Right cardiac atrium (tissue), 5 donors: Measurements from ENCODE around the gene MARCHF7. TPM values are rescaled to one million over a fixed set of nuclear protein-coding genes. Genes with fewer than 3 reads are reported as not detected.
A peak's percentile ranks its signal among the peaks of the same experiment; 100 is the strongest.

Source experiments
- ATAC-seq, 2 donors: fragments of 200-7000 bp; cut with Tn5 transposase; one replicate each; pipeline versions ENCODE4 v1.8.0 to v1.9.1; 2020; ENCODE audit warnings: moderate library complexity in 2 of 2, mild to moderate bottlenecking in 1 of 2
- DNase-seq, 3 donors: peaks; one replicate each; pipeline ENCODE4 v3.0.0-alpha.2; 2020
- H3K27ac ChIP-seq: one replicate; pipeline ENCODE4 v1.5.1; 2013; ENCODE audit warnings: mild to moderate bottlenecking, low read length, control low read depth, moderate library complexity
- H3K27me3 ChIP-seq: one replicate; pipeline ENCODE4 v1.6.1; 2013; ENCODE audit not compliant: control insufficient read depth, insufficient read depth
- H3K4me1 ChIP-seq: one replicate; pipeline ENCODE4 v1.6.1; 2013; ENCODE audit warnings: low read length; ENCODE audit not compliant: control insufficient read depth, insufficient read depth
- H3K4me3 ChIP-seq: one replicate; pipeline ENCODE4 v1.5.1; 2013; ENCODE audit warnings: low read length, control low read depth
- H3K9me3 ChIP-seq: one replicate; pipeline ENCODE4 v1.6.1; 2013; ENCODE audit warnings: low read length; ENCODE audit not compliant: control insufficient read depth
- WGBS: extraction: QIAGEN DNeasy Blood & Tissue Kit; methylation state at CpG from one replicate; pipeline ENCODE4 v1.1.7; 2013; 5-methylcytosine and 5-hydroxymethylcytosine counted together
- intact Hi-C, 4 donors: fragments of 100-400 bp; cut with DNase I; formaldehyde crosslinking; loops; one replicate each; pipeline versions ENCODE4 v1.11.0 to v1.14.0; 2022 to 2023
- polyA plus RNA-seq: library from polyadenylated mRNA; stranded (reverse); fragments of 200-250 nt; gene quantifications from one replicate; pipeline ENCODE4 v1.2.3, GENCODE V29; 2013
- total RNA-seq, 4 donors: library from RNA; stranded (reverse); fragmentation: NEBNext Ultra II Directional; extraction: Animal tissue kit (Norgen Biotek cat#: 25700); gene quantifications; one replicate each; pipeline ENCODE4 v1.2.1, GENCODE V29; 2021
- donor health status: healthy with polysubstance abuse.
- donor health status: DM: no; HTN: yes; CAD: no.
- donor health status: DM: no; HTN: no; CAD: no.
- donor health status: DM: no; HTN: yes; CAD: no; lungs with severe emphysema.
- donor health status: DM: yes; HTN: yes; CAD: no.

Gene MARCHF7
- total and polyA plus RNA-seq, 5 donors = 33.6 to 85.4 (median 70.8) TPM

DNA sequence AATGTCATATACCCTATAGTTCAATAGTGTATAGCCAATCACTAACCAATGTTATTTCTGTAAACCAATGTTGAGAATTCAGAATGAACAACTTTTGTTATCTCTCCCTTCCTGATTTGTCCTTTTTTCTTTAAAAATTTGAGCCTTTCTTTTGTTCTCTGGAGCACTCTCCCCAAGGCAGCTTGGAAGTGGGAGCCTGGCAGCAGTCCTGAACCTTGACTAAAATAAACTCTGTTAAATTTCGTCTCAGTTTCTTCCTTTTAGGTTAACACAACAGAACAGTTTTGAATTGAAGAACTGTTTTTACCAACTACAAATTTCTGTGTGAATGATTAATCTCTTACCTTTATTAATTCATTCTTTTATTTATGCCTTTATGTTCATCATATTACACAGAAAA, 49.8 kb downstream of the MARCHF7 start:
- H3K4me3 ChIP-seq = no peak overlapping the region
- H3K27me3 ChIP-seq = no peaks in the 10 kb centered on the region
- WGBS = 19% methylated on average over 1 of the region's 1 CpG
- no peaks in the 10 kb centered on the region for H3K9me3 ChIP-seq
- no peak for ATAC-seq
- DNase-seq = peak in 1 of 3 donors; percentile 56
- intact Hi-C loops = no loop called here
- H3K4me1 ChIP-seq = no peaks in the 10 kb centered on the region
- no peak overlapping the region for H3K27ac ChIP-seq

Other genes with a start within 250 kb of the MARCHF7 start
- gene BAZ2B, start 96.0 kb upstream of the MARCHF7 start, total RNA-seq = 10 to 100 TPM; 34.8 to 43.2 (median 41.8) TPM
- 16.1 TPM for gene BAZ2B, start 96.0 kb upstream of the MARCHF7 start, polyA plus RNA-seq
- 10 to 100 TPM; 26.4 to 33.7 (median 30.1) TPM for gene CD302, start 85.7 kb downstream of the MARCHF7 start, total RNA-seq
- gene CD302, start 85.7 kb downstream of the MARCHF7 start, polyA plus RNA-seq = 23.8 TPM
- 1 to 10 TPM in 3 of 4 donors, under 1 TPM in 1; 0.89 to 1.6 (median 1.1) TPM for gene LY75, start 192.2 kb downstream of the MARCHF7 start, total RNA-seq
- gene LY75, start 192.2 kb downstream of the MARCHF7 start, polyA plus RNA-seq = 0.66 TPM